Bronchial epithelial cell (primary cell): ENCODE measurements around the gene ETV5. TPM values are rescaled to one million over a fixed set of nuclear protein-coding genes. Genes with fewer than 3 reads are reported as not detected.

Source experiments
- DNase-seq: peaks from one replicate; pipeline ENCODE4 v3.0.0-alpha.2; 2010; ENCODE audit warnings: low read depth
- FAIRE-seq: peaks from 2 replicates; lab custom pipeline; 2011; peaks lifted over from hg19 to GRCh38; lab: Jason Lieb, UNC
- H3K27me3 ChIP-seq: 2 replicates; pipeline ENCODE4 v1.5.1; 2011; ENCODE audit warnings: low read length; ENCODE audit not compliant: control insufficient read depth, insufficient read depth
- H3K36me3 ChIP-seq: 2 replicates; pipeline ENCODE4 v1.5.1; 2011; ENCODE audit warnings: low read length; ENCODE audit not compliant: control insufficient read depth, insufficient read depth
- H3K4me3 ChIP-seq: 2 replicates; pipeline ENCODE4 v1.5.1; 2011; ENCODE audit warnings: mild to moderate bottlenecking, low read depth, low read length, control low read depth
- CTCF ChIP-seq: IDR thresholded peaks from 2 replicates; pipeline ENCODE4 v1.5.1; 2011; ENCODE audit warnings: mild to moderate bottlenecking, moderate library complexity, low read length, control low read depth, inconsistent platforms; ENCODE audit not compliant: insufficient read depth, severe bottlenecking
- total RNA-seq: library from RNA; depleted of rRNA; stranded (reverse); fragments of >200 nt; gene quantifications from 2 replicates; pipeline ENCODE4 v1.2.1, GENCODE V29; 2014

ETV5 gene
- total RNA-seq, 1 donor from 2014 or later, result 12.9 TPM

- H3K4me3 ChIP-seq, result no peak overlapping the region
- H3K36me3 ChIP-seq, result no peaks in the 10 kb centered on the region
- DNase-seq (no peak), FAIRE-seq (no peak)
- H3K27me3 ChIP-seq, result no peaks in the 10 kb centered on the region
- no peak for TF ChIP-seq CTCF
Measured at GRCh38 chr3:186079925-186080324, 29.0 kb downstream of the ETV5 start.

- Histone ChIP-seq H3K4me3 (no peak overlapping the region), H3K36me3 (no peaks in the 10 kb centered on the region), H3K27me3 (no peaks in the 10 kb centered on the region)
- DNase-seq (no peak), FAIRE-seq (no peak)
- TF ChIP-seq CTCF, result no peak
Measured at GRCh38 chr3:186077466-186077865, 31.4 kb downstream of the ETV5 start.

GRCh38 chr3:186075931-186076567 lies 32.8 kb downstream of the ETV5 start:
- Histone ChIP-seq H3K27me3 (no peaks in the 10 kb centered on the region), H3K36me3 (no peaks in the 10 kb centered on the region), H3K4me3 (no peak overlapping the region)
- no peak for FAIRE-seq
- no peak for TF ChIP-seq CTCF
- peak; percentile 73 for DNase-seq

GRCh38 chr3:186075489-186075888 lies 33.4 kb downstream of the ETV5 start:
- no peak for TF ChIP-seq CTCF
- H3K4me3 ChIP-seq, result no peak overlapping the region
- no peaks in the 10 kb centered on the region for H3K27me3 ChIP-seq
- DNase-seq, result peak; percentile 56
- no peak for FAIRE-seq
- H3K36me3 ChIP-seq, result no peaks in the 10 kb centered on the region

- TF ChIP-seq CTCF, result no peak
- Histone ChIP-seq H3K36me3 (no peaks in the 10 kb centered on the region), H3K27me3 (no peaks in the 10 kb centered on the region), H3K4me3 (no peak overlapping the region)
- no peak for DNase-seq
- FAIRE-seq, result no peak
Measured at GRCh38 chr3:186073641-186074040, 35.2 kb downstream of the ETV5 start.

- Histone ChIP-seq H3K27me3 (no peaks in the 10 kb centered on the region), H3K36me3 (no peaks in the 10 kb centered on the region), H3K4me3 (no peak overlapping the region)
- FAIRE-seq (no peak), DNase-seq (no peak)
- TF ChIP-seq CTCF, result no peak
Measured at GRCh38 chr3:186070996-186071395, 37.9 kb downstream of the ETV5 start.
